PC-9 (cell line): Measurements from ENCODE around the gene MSANTD4.

Experiments
- CTCF ChIP-seq: fragments of 200-600 bp; sonication (generic); conservative IDR thresholded peaks from 2 replicates; pipeline ENCODE4 v1.6.1; 2017; ENCODE audit warnings: mixed run types, antibody characterized with exemption, mild to moderate bottlenecking, moderate library complexity
- EZH2 ChIP-seq: fragments of 200-600 bp; sonication (generic); IDR thresholded peaks from 2 replicates; pipeline ENCODE4 v1.8.0; 2017; ENCODE audit warnings: antibody characterized with exemption, low read depth

DNA sequence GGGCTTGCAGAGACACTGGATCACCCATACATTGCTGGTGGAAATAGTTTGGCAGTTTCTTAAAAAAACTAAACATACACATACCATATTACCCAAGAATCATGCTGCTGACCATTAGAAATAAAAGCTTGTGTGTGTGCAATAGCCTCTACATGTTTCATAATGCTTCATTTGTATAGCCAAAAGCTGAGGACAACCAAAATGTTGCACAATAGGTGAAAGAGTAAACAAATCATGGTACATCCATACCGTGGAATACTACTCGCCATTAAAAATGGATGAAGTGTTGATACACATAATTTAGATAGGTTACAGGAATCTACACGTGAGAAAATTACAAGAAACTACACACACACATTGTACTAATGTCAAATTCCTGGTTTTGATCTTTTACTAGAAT, 48.6 kb upstream of the MSANTD4 start:
- TF ChIP-seq CTCF (no peak), EZH2 (no peak)
